ENCODE results near the gene SCP2.

SCP2 gene

GRCh38 chr1:53084589-53084971 lies 157.5 kb downstream of the SCP2 start:
- TF ChIP-seq, protein P1, sequence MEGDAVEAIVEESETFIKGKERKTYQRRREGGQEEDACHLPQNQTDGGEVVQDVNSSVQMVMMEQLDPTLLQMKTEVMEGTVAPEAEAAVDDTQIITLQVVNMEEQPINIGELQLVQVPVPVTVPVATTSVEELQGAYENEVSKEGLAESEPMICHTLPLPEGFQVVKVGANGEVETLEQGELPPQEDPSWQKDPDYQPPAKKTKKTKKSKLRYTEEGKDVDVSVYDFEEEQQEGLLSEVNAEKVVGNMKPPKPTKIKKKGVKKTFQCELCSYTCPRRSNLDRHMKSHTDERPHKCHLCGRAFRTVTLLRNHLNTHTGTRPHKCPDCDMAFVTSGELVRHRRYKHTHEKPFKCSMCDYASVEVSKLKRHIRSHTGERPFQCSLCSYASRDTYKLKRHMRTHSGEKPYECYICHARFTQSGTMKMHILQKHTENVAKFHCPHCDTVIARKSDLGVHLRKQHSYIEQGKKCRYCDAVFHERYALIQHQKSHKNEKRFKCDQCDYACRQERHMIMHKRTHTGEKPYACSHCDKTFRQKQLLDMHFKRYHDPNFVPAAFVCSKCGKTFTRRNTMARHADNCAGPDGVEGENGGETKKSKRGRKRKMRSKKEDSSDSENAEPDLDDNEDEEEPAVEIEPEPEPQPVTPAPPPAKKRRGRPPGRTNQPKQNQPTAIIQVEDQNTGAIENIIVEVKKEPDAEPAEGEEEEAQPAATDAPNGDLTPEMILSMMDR (IDR thresholded peaks at IDR 0.05; ENCODE audit: low read depth, low read length, missing control alignments), result no peak
- Histone ChIP-seq H3K27me3 (replicated peaks) (no peaks in the 10 kb centered on the region), H3K36me3 (replicated peaks) (no peaks in the 10 kb centered on the region), H3K4me3 (ENCODE audit: low read depth, low read length) (no peak overlapping the region), H3K27ac (no peak overlapping the region)
- no peak for DNase-seq
- in situ Hi-C loops (cut with HindIII; ENCODE audit: low pct_ligation_motif_present, low sequenced_read_pairs), result no loop called here

- TF ChIP-seq, protein P1 (IDR thresholded peaks at IDR 0.05; ENCODE audit: low read depth, low read length, missing control alignments), result no peak
- Histone ChIP-seq H3K36me3 (replicated peaks) (no peaks in the 10 kb centered on the region), H3K27ac (no peak overlapping the region), H3K4me3 (ENCODE audit: low read depth, low read length) (no peak overlapping the region), H3K27me3 (replicated peaks) (no peaks in the 10 kb centered on the region)
- DNase-seq, result no peak
- in situ Hi-C loops (cut with HindIII; ENCODE audit: low pct_ligation_motif_present, low sequenced_read_pairs), result no loop called here
These were observed 158.3 kb downstream of the SCP2 start for GRCh38 chr1:53085405-53085804.

GRCh38 chr1:53086491-53087070 lies 159.5 kb downstream of the SCP2 start:
- DNase-seq, result no peak
- Histone ChIP-seq H3K27me3 (replicated peaks) (no peaks in the 10 kb centered on the region), H3K4me3 (ENCODE audit: low read depth, low read length) (no peak overlapping the region), H3K27ac (no peak overlapping the region), H3K36me3 (replicated peaks) (no peaks in the 10 kb centered on the region)
- in situ Hi-C loops (cut with HindIII; ENCODE audit: low pct_ligation_motif_present, low sequenced_read_pairs), result no loop called here
- TF ChIP-seq, protein P1 (IDR thresholded peaks at IDR 0.05; ENCODE audit: low read depth, low read length, missing control alignments), result no peak

DNA sequence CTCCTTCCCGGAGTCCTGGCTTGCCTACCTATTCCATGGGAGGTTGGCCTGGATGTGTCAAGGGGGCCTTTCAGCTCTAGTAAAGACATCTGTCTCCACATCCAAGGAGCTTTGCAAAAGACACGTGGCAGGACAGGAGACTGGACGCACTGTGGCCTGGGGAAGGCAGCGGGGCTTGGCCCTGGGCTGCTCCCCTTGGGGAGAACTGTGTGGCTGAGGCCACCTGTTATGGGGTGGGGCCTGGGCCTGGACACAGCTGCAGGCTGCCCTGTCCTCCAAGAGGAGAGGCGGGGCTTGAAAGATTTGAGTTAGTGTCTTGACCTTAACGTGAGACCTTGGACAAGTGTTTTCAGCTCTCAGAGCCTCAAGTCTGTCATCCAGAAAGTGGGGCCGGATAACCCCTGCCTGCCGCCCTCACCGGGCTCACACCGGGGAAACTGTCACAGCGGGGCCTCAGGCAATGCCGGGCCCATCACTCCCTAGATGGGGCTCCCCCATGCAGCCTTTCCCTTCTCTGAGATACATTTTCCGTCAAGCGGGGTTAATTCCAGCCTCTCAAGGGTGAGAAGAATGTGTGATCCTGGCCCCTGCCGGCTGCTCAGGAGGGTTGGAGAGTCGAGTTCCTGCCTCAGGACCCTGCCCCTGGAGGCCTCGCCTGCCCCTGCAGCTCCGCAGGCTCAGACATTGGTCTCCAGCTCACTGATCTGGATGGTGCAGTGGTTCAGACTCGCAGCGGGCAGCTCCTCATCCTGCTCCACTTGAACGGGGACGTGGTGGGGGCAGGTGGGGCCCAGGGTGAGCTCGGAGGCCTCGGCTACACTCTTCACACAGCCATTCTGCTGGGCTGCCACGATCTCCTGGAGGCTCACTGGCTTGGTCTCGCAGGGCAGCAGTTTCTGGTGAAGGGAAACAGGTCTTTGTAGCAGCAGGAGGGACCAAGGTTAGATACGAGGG lies 160.5 kb downstream of the SCP2 start:
- DNase-seq, result no peak
- no peaks in the 10 kb centered on the region for H3K27me3 ChIP-seq (replicated peaks)
- in situ Hi-C loops (cut with HindIII; ENCODE audit: low pct_ligation_motif_present, low sequenced_read_pairs), result no loop called here

GRCh38 chr1:53088616-53089300 lies 161.7 kb downstream of the SCP2 start:
- no peak overlapping the region for H3K4me3 ChIP-seq (ENCODE audit: low read depth, low read length)
- H3K27ac ChIP-seq, result no peak overlapping the region
- H3K27me3 ChIP-seq (replicated peaks), result no peaks in the 10 kb centered on the region
- TF ChIP-seq, protein P1 (IDR thresholded peaks at IDR 0.05; ENCODE audit: low read depth, low read length, missing control alignments), result no peak
- in situ Hi-C loops (cut with HindIII; ENCODE audit: low pct_ligation_motif_present, low sequenced_read_pairs), result no loop called here
- DNase-seq, result no peak
- no peaks in the 10 kb centered on the region for H3K36me3 ChIP-seq (replicated peaks)

More for the DNA sequence above, 160.5 kb downstream of the SCP2 start:
- Histone ChIP-seq H3K4me3 (ENCODE audit: low read depth, low read length) (no peak overlapping the region), H3K36me3 (replicated peaks) (no peaks in the 10 kb centered on the region), H3K27ac (no peak overlapping the region)
- TF ChIP-seq, protein P1 (IDR thresholded peaks at IDR 0.05; ENCODE audit: low read depth, low read length, missing control alignments), result no peak

Data from brain microvascular endothelial cell (primary cell).